ENCODE measurements around the gene ZXDC.

The ZXDC gene

GRCh38 chr3:126419886-126420786 is 55.6 kb downstream of the ZXDC start:
- H3K27ac ChIP-seq, result no peak overlapping the region
- no peak for TF ChIP-seq CTCF (conservative IDR thresholded peaks at IDR 0.05)

GRCh38 chr3:126419151-126419703 is 56.5 kb downstream of the ZXDC start:
- no peak overlapping the region for H3K27ac ChIP-seq
- TF ChIP-seq CTCF (conservative IDR thresholded peaks at IDR 0.05), result no peak

GRCh38 chr3:126418661-126419131 is 57.0 kb downstream of the ZXDC start:
- no peak overlapping the region for H3K27ac ChIP-seq
- no peak for TF ChIP-seq CTCF (conservative IDR thresholded peaks at IDR 0.05)

- TF ChIP-seq CTCF (conservative IDR thresholded peaks at IDR 0.05), result no peak
- H3K27ac ChIP-seq, result no peak overlapping the region
Measured at GRCh38 chr3:126417981-126418530, 57.6 kb downstream of the ZXDC start.

GRCh38 chr3:126417515-126417914 is 58.2 kb downstream of the ZXDC start:
- H3K27ac ChIP-seq, result no peak overlapping the region
- no peak for TF ChIP-seq CTCF (conservative IDR thresholded peaks at IDR 0.05)

- H3K27ac ChIP-seq, result no peak overlapping the region
- TF ChIP-seq CTCF (conservative IDR thresholded peaks at IDR 0.05), result no peak
Measured at GRCh38 chr3:126416943-126417342, 58.7 kb downstream of the ZXDC start.

Data from VCaP (cell line).